Left lobe of liver (tissue), 2 donors: ENCODE data around the gene DCC. TPM values are rescaled to one million over a fixed set of nuclear protein-coding genes. Genes with fewer than 3 reads are reported as not detected.

Source experiments
- ATAC-seq: fragments of 200-7000 bp; cut with Tn5 transposase; one replicate; pipeline ENCODE4 v1.9.1; 2020; ENCODE audit warnings: mild to moderate bottlenecking, moderate library complexity
- DNase-seq: peaks from one replicate; pipeline ENCODE4 v3.0.0-alpha.2; 2020; ENCODE audit warnings: low spot score
- total RNA-seq: library from RNA; stranded (reverse); gene quantifications from one replicate; pipeline ENCODE4 v1.2.1, GENCODE V29; 2021
- donor health status: DM: no; HTN: no; CAD: no; lungs with moderate emphysema.
- donor health status: DM: no; HTN: yes; CAD: no.

DCC gene
- total RNA-seq, 1 donor from 2014 or later: not detected

GRCh38 chr18:52489396-52490306, 149.7 kb downstream of the DCC start:
- ATAC-seq: no peak
- no peak for DNase-seq

- ATAC-seq: no peak
- no peak for DNase-seq
These were observed 156.4 kb downstream of the DCC start for GRCh38 chr18:52496426-52496825.

- DNase-seq (no peak), ATAC-seq (no peak)
These were observed 159.0 kb downstream of the DCC start for GRCh38 chr18:52499016-52499415.

- DNase-seq (no peak), ATAC-seq (no peak)
These were observed 159.6 kb downstream of the DCC start for GRCh38 chr18:52499644-52500043.

GRCh38 chr18:52504589-52504988, 164.6 kb downstream of the DCC start:
- ATAC-seq (no peak), DNase-seq (no peak)

GRCh38 chr18:52510139-52510538, 170.1 kb downstream of the DCC start:
- DNase-seq (no peak), ATAC-seq (no peak)

- ATAC-seq: no peak
- DNase-seq: no peak
These were observed 178.1 kb downstream of the DCC start for GRCh38 chr18:52518086-52518485.

GRCh38 chr18:52519021-52519420, 179.0 kb downstream of the DCC start:
- DNase-seq: no peak
- ATAC-seq: no peak

GRCh38 chr18:52523566-52523965, 183.6 kb downstream of the DCC start:
- no peak for ATAC-seq

GRCh38 chr18:52531836-52532235, 191.8 kb downstream of the DCC start:
- ATAC-seq: no peak
- no peak for DNase-seq

More at GRCh38 chr18:52523566-52523965, 183.6 kb downstream of the DCC start:
- DNase-seq: no peak

- no peak for DNase-seq
- ATAC-seq: no peak
These were observed 196.0 kb downstream of the DCC start for GRCh38 chr18:52536039-52536438.

GRCh38 chr18:52537261-52537660, 197.3 kb downstream of the DCC start:
- no peak for DNase-seq
- ATAC-seq: no peak

- ATAC-seq: no peak
These were observed 201.1 kb downstream of the DCC start for GRCh38 chr18:52541056-52541455.

GRCh38 chr18:52544086-52544485, 204.1 kb downstream of the DCC start:
- DNase-seq (no peak), ATAC-seq (no peak)

More at GRCh38 chr18:52541056-52541455, 201.1 kb downstream of the DCC start:
- no peak for DNase-seq

GRCh38 chr18:52546686-52547346, 206.8 kb downstream of the DCC start:
- DNase-seq (no peak), ATAC-seq (no peak)

- ATAC-seq: no peak
- DNase-seq: no peak
These were observed 213.4 kb downstream of the DCC start for GRCh38 chr18:52553441-52553840.

GRCh38 chr18:52554180-52554579, 214.2 kb downstream of the DCC start:
- no peak for ATAC-seq
- DNase-seq: no peak

- ATAC-seq: no peak
- DNase-seq: no peak
These were observed 227.4 kb downstream of the DCC start for GRCh38 chr18:52567360-52567759.

- DNase-seq (no peak), ATAC-seq (no peak)
These were observed 229.5 kb downstream of the DCC start for GRCh38 chr18:52569492-52569891.

- ATAC-seq (no peak), DNase-seq (no peak)
These were observed 231.0 kb downstream of the DCC start for GRCh38 chr18:52570975-52571374.

- no peak for ATAC-seq
These were observed 232.3 kb downstream of the DCC start for GRCh38 chr18:52572036-52573000.

More at GRCh38 chr18:52572036-52573000, 232.3 kb downstream of the DCC start:
- no peak for DNase-seq
